GM12878 (cell line): ENCODE measurements around the gene FKRP. TPM values are rescaled to one million over a fixed set of nuclear protein-coding genes. Genes with fewer than 3 reads are reported as not detected.
A peak's percentile ranks its signal among the peaks of the same experiment; 100 is the strongest.

Experiments used
- ATAC-seq: fragments of 200-7000 bp; cut with Tn5 transposase; 3 replicates; pipeline ENCODE4 v1.9.1; 2020; ENCODE audit warnings: mild to moderate bottlenecking, moderate library complexity
- BruUV-seq: library from RNA; stranded (reverse); fragments of 400-500 nt; replicated peaks from 2 replicates; lab custom pipeline; 2021; lab: Mats Ljungman, UMichigan
- CTCF ChIA-PET: fragments of 300-600 bp; sonication (Branson Sonifier 250); formaldehyde crosslinking; extraction: SDS; loops from one replicate; lab custom pipeline; 2021; ENCODE audit warnings: inconsistent platforms; lab: Yijun Ruan, JAX
- POLR2A ChIA-PET: fragments of 350-600 bp; formaldehyde crosslinking; extraction: SDS; loops from one replicate; lab custom pipeline; 2021; ENCODE audit warnings: inconsistent platforms; lab: Charles Lee
- RAD21 ChIA-PET: fragments of 300-600 bp; sonication (Branson Sonifier 250); formaldehyde crosslinking; loops from one replicate; lab custom pipeline; 2023; ENCODE audit warnings: antibody characterized with exemption; ENCODE audit not compliant: unreplicated experiment; lab: Charles Lee
- SMC1A ChIA-PET: fragments of 300-600 bp; sonication (Branson Sonifier 250); formaldehyde crosslinking; loops from one replicate; lab custom pipeline; 2023; ENCODE audit not compliant: unreplicated experiment, uncharacterized antibody; lab: Charles Lee
- DNase-seq: peaks from one replicate; pipeline ENCODE4 v3.0.0-alpha.2; 2011; ENCODE audit warnings: low read depth, low spot score
- FAIRE-seq: peaks from 3 replicates; lab custom pipeline; 2011; peaks lifted over from hg19 to GRCh38; lab: Jason Lieb, UNC
- H2AFZ ChIP-seq: 2 replicates; pipeline ENCODE4 v1.6.0; 2011; ENCODE audit warnings: low read depth, low read length, control low read depth; ENCODE audit not compliant: control insufficient read depth
- H3K27ac ChIP-seq: 2 replicates; pipeline ENCODE4 v1.5.1; 2011; ENCODE audit warnings: control low read depth; ENCODE audit not compliant: control insufficient read depth, insufficient read depth
- H3K27me3 ChIP-seq, 2 experiments: replicated peaks in 1 of 2; 2 replicates each; pipeline versions ENCODE4 v1.6.0 to v1.6.1; 2011; ENCODE audit warnings: low read length in 1 of 2; ENCODE audit not compliant: control insufficient read depth in 2 of 2, insufficient read depth in 2 of 2
- H3K36me3 ChIP-seq, 2 experiments: 2 replicates each; pipeline ENCODE4 v1.5.1; 2011; ENCODE audit warnings: low read length in 1 of 2; ENCODE audit not compliant: control insufficient read depth in 2 of 2, insufficient read depth in 2 of 2
- H3K4me1 ChIP-seq: 2 replicates; pipeline ENCODE4 v1.6.1; 2011; ENCODE audit warnings: mild to moderate bottlenecking, low read length, moderate library complexity, mixed read lengths; ENCODE audit not compliant: control insufficient read depth, insufficient read depth
- H3K4me2 ChIP-seq: 2 replicates; pipeline ENCODE4 v1.6.0; 2011; ENCODE audit warnings: control low read depth; ENCODE audit not compliant: control insufficient read depth, insufficient read depth
- H3K4me3 ChIP-seq: fragments of 200-600 bp; sonication (generic); 2 replicates; pipeline ENCODE4 v1.5.1; 2016
- H3K79me2 ChIP-seq: 2 replicates; pipeline ENCODE4 v1.6.0; 2011; ENCODE audit warnings: low read length; ENCODE audit not compliant: control insufficient read depth, insufficient read depth
- H3K9ac ChIP-seq: 2 replicates; pipeline ENCODE4 v1.8.0; 2011; ENCODE audit warnings: low read length, control low read depth, mixed read lengths; ENCODE audit not compliant: control insufficient read depth, insufficient read depth
- H3K9me3 ChIP-seq: replicated peaks from 3 replicates; pipeline ENCODE4 v1.5.1; 2011; ENCODE audit warnings: mild to moderate bottlenecking, low read length; ENCODE audit not compliant: control insufficient read depth, insufficient read depth
- H4K20me1 ChIP-seq: 2 replicates; pipeline ENCODE4 v1.6.0; 2011; ENCODE audit not compliant: control insufficient read depth, insufficient read depth
- BMI1 ChIP-seq: fragments of 450-650 bp; IDR thresholded peaks from 2 replicates; pipeline ENCODE4 v1.6.1; 2016; ENCODE audit warnings: mild to moderate bottlenecking, moderate library complexity, borderline replicate concordance
- CREM ChIP-seq: IDR thresholded peaks from 2 replicates; pipeline ENCODE4 v1.6.1; 2014; ENCODE audit warnings: antibody characterized with exemption, low read depth
- DPF2 ChIP-seq: fragments of 450-650 bp; IDR thresholded peaks from 2 replicates; pipeline ENCODE4 v1.6.1; 2017; ENCODE audit warnings: mild to moderate bottlenecking
- EP300 ChIP-seq, 2 experiments: fragments of 150-350 bp in 1 of 2; IDR thresholded peaks; 2 replicates each; pipeline ENCODE4 v1.6.1; 2011 to 2012; ENCODE audit warnings: low read depth in 2 of 2, low read length in 2 of 2, borderline replicate concordance in 1 of 2, improper control_type of control experiment in 1 of 2, inconsistent platforms in 1 of 2; ENCODE audit not compliant: control insufficient read depth in 1 of 2
- ESRRA ChIP-seq: IDR thresholded peaks from 2 replicates; pipeline ENCODE4 v1.6.1; 2012; ENCODE audit warnings: mild to moderate bottlenecking, low read length, improper control_type of control experiment
- ETV6 ChIP-seq, 2 experiments: fragments of 450-650 bp in 1 of 2; IDR thresholded peaks in 1 of 2; conservative IDR thresholded peaks in 1 of 2; 2 replicates each; pipeline ENCODE4 v1.6.1; 2014; ENCODE audit warnings: antibody characterized with exemption in 1 of 2, borderline replicate concordance in 1 of 2, low read depth in 1 of 2, mild to moderate bottlenecking in 1 of 2, moderate library complexity in 1 of 2
- FOXM1 ChIP-seq: IDR thresholded peaks from 2 replicates; pipeline ENCODE4 v1.6.1; 2012; ENCODE audit warnings: low read depth, mild to moderate bottlenecking, inconsistent platforms, low read length, moderate library complexity
- HDGF ChIP-seq: fragments of 450-650 bp; IDR thresholded peaks from 2 replicates; pipeline ENCODE4 v1.6.1; 2016; ENCODE audit warnings: antibody characterized with exemption
- KDM1A ChIP-seq: fragments of 200-600 bp; sonication (generic); IDR thresholded peaks from 2 replicates; pipeline ENCODE4 v1.6.1; 2016; ENCODE audit warnings: borderline replicate concordance
- LARP7 ChIP-seq: fragments of 450-650 bp; IDR thresholded peaks from 2 replicates; pipeline ENCODE4 v1.6.1; 2017; ENCODE audit warnings: mild to moderate bottlenecking
- MYB ChIP-seq: fragments of 150-350 bp; IDR thresholded peaks from 2 replicates; pipeline ENCODE4 v1.6.1; 2014; ENCODE audit warnings: mild to moderate bottlenecking, low read depth, low read length, borderline replicate concordance
- NFIC ChIP-seq: IDR thresholded peaks from 2 replicates; pipeline ENCODE4 v1.6.1; 2012; ENCODE audit warnings: low read depth, mild to moderate bottlenecking, inconsistent platforms, low read length, moderate library complexity
- NFXL1 ChIP-seq: fragments of 450-650 bp; IDR thresholded peaks from 2 replicates; pipeline ENCODE4 v1.6.1; 2017; ENCODE audit warnings: antibody characterized with exemption, mild to moderate bottlenecking, borderline replicate concordance
- PAX5 ChIP-seq: IDR thresholded peaks from 2 replicates; pipeline ENCODE4 v1.6.1; 2011; ENCODE audit warnings: low read depth, low read length, borderline replicate concordance
- RAD51 ChIP-seq: fragments of 450-650 bp; IDR thresholded peaks from 2 replicates; pipeline ENCODE4 v1.6.1; 2016; ENCODE audit warnings: moderate library complexity, mild to moderate bottlenecking, inconsistent platforms
- RBBP5 ChIP-seq: fragments of 200-600 bp; sonication (generic); conservative IDR thresholded peaks from 2 replicates; pipeline ENCODE4 v1.6.1; 2016
- RELA ChIP-seq: fragments of 450-650 bp; IDR thresholded peaks from 2 replicates; pipeline ENCODE4 v1.8.0; 2014; ENCODE audit warnings: borderline replicate concordance; ENCODE audit not compliant: partially characterized antibody
- SP1 ChIP-seq: IDR thresholded peaks from one replicate; pipeline ENCODE4 v1.6.1; 2011; ENCODE audit warnings: low read depth, low read length
- TAF1 ChIP-seq: IDR thresholded peaks from 2 replicates; pipeline ENCODE4 v1.6.1; 2011; ENCODE audit warnings: mild to moderate bottlenecking, low read depth, low read length, borderline replicate concordance
- USF2 ChIP-seq: IDR thresholded peaks from 2 replicates; pipeline ENCODE4 v1.6.1; 2011; ENCODE audit warnings: low read depth, low read length, improper control_type of control experiment, borderline replicate concordance
- ZNF207 ChIP-seq: fragments of 450-650 bp; IDR thresholded peaks from 2 replicates; pipeline ENCODE4 v1.6.1; 2014; ENCODE audit warnings: antibody characterized with exemption, mild to moderate bottlenecking, borderline replicate concordance
- whole genome bisulfite sequencing: methylation state at CpG from one replicate; pipeline ENCODE4 v1.1.6; 2016; ENCODE audit warnings: low lambda C conversion rate; ENCODE audit not compliant: insufficient replicate concordance, insufficient coverage; ENCODE audit errors: missing lambda C conversion rate; 5-methylcytosine and 5-hydroxymethylcytosine counted together
- in situ Hi-C: fragments of 300-500 bp; cut with MboI; formaldehyde crosslinking; loops from 9 replicates; pipeline ENCODE4 v1.14.3; 2018; ENCODE audit warnings: mixed read lengths
- intact Hi-C: fragments of 100-400 bp; cut with micrococcal nuclease; formaldehyde crosslinking; loops from one replicate; pipeline ENCODE4 v1.14.2; 2022; ENCODE audit not compliant: unreplicated experiment
- polyA plus RNA-seq, 11 experiments: library from polyadenylated mRNA; depleted of rRNA in 4 of 11; unstranded in 6 of 11; stranded (reverse) in 5 of 11; fragments of >200 nt; fragmentation: Nextera tagmentation in 4 of 11; fragmentation: Illumina TruSeq in 1 of 11; extraction: Ambion mirVana in 4 of 11; extraction: Trizol in 1 of 11; gene quantifications; 1 replicate in 1 of 11; 2 replicates in 10 of 11; pipeline versions ENCODE4 v1.2.1 to v1.2.3, GENCODE V29; 2011 to 2016; ENCODE audit warnings: inconsistent platforms in 2 of 11, missing spikeins in 2 of 11, low read depth in 1 of 11
- total RNA-seq, 4 experiments: library from RNA; depleted of rRNA in 3 of 4; stranded (reverse); fragments of >200 nt in 3 of 4; fragmentation: Illumina TruSeq in 1 of 4; extraction: Trizol in 1 of 4; gene quantifications; 2 replicates each; pipeline versions ENCODE4 v1.2.1 to v1.2.3, GENCODE V29; 2013 to 2021
- TF ChIP-seq, protein P1 (sequence below): fragments of 450-650 bp; IDR thresholded peaks from 2 replicates; pipeline ENCODE4 v1.6.1; 2018; ENCODE audit warnings: borderline replicate concordance, mild to moderate bottlenecking; ENCODE audit not compliant: partially characterized antibody

FKRP gene
- total and polyA plus RNA-seq, 10 of the 15 experiments (the other 5 are each of a cell fraction or from before 2014, with no cell fraction given): 1.3 to 14.1 (median 7.8) TPM

- Histone ChIP-seq H3K4me1 (peaks cover 30% of the 10 kb centered on the region), H3K9ac (peak overlapping the region; percentile 37; the same call in 1 of the 2 replicates), H3K9me3 (no peaks in the 10 kb centered on the region), H4K20me1 (no peaks in the 10 kb centered on the region), H2AFZ (no peak overlapping the region), H3K4me2 (peak overlapping the region; percentile 77), H3K27ac (peak overlapping the region; percentile 88), H3K79me2 (peaks cover 36% of the 10 kb centered on the region), H3K27me3 (no peaks in the 10 kb centered on the region), H3K36me3 (peaks cover 4 to 32% of the 10 kb centered on the region in 2 experiments; a peak in 3 of 4 replicates), H3K4me3 (0 out of 2 replicates have a peak overlapping the region, but pooled peaks have one; percentile 91)
- ATAC-seq (peak; percentile 63), FAIRE-seq (peak; percentile 70), DNase-seq (peak; percentile 70)
- intact Hi-C loops (loop anchor here (5.0 kb wide), 1 partner anchor 107 kb away; no protein-coding TSS in a partner anchor), in situ Hi-C loops (no loop called here)
- ChIA-PET RAD21 (interaction anchor here (1.1 to 2.1 kb wide), 4 partner anchors 25 to 58 kb away, joined by 3 to 7 read pairs (median 5); partner anchors contain the start of genes DACT3 and FKRP), CTCF (interaction anchor here (0.9 to 1.8 kb wide), 3 partner anchors 10 to 16 kb away, joined by 3 to 5 read pairs (median 4); no protein-coding TSS in a partner anchor), POLR2A (interaction anchor here (0.8 to 1.4 kb wide), 2 partner anchors 10 to 66 kb away, joined by 4 to 5 read pairs; no protein-coding TSS in a partner anchor), SMC1A (interaction anchor here (1.2 to 1.3 kb wide), 2 partner anchors 10 to 16 kb away, joined by 3 to 4 read pairs; no protein-coding TSS in a partner anchor)
- no TSS peak for BruUV-seq
- WGBS: 4% methylated on average over 15 of the region's 15 CpGs
- TF ChIP-seq RBBP5 (no peak), CREM (no peak), FOXM1 (no peak), EP300 (IDR thresholded peaks at IDR 0.05; ENCODE audit: borderline replicate concordance in 1 of 2, control insufficient read depth in 1 of 2, low read depth in 2 of 2, low read length in 2 of 2) (no peak), MYB (no peak), DPF2 (no peak), RELA (no peak), NFIC (no peak), NFXL1 (no peak), HDGF (no peak), BMI1 (no peak), LARP7 (peak; percentile 27; the same call in 1 of the 2 replicates), KDM1A (no peak), RAD51 (no peak), TAF1 (no peak), ZNF207 (no peak), ETV6 (conservative IDR thresholded peaks at IDR 0.05 in 1 of 2, IDR thresholded peaks at IDR 0.05 in 1 of 2; ENCODE audit: borderline replicate concordance in 1 of 2, low read depth in 1 of 2) (peak in 1 of 2 experiments; percentile 68; a peak in 2 of 4 replicates), ESRRA (no peak), SP1 (peak; percentile 41), USF2 (no peak), PAX5 (peak; percentile 59; the same call in 1 of the 2 replicates)
- TF ChIP-seq, protein P1, sequence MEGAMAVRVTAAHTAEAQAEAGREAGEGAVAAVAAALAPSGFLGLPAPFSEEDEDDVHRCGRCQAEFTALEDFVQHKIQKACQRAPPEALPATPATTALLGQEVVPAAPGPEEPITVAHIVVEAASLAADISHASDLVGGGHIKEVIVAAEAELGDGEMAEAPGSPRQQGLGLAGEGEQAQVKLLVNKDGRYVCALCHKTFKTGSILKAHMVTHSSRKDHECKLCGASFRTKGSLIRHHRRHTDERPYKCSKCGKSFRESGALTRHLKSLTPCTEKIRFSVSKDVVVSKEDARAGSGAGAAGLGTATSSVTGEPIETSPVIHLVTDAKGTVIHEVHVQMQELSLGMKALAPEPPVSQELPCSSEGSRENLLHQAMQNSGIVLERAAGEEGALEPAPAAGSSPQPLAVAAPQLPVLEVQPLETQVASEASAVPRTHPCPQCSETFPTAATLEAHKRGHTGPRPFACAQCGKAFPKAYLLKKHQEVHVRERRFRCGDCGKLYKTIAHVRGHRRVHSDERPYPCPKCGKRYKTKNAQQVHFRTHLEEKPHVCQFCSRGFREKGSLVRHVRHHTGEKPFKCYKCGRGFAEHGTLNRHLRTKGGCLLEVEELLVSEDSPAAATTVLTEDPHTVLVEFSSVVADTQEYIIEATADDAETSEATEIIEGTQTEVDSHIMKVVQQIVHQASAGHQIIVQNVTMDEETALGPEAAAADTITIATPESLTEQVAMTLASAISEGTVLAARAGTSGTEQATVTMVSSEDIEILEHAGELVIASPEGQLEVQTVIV: no peak
Measured at GRCh38 chr19:46718934-46719622, 26.8 kb upstream of the FKRP start.
